A549 (cell line): ENCODE data around the gene NCEH1.

Source experiments
- CTCF ChIP-seq: fragments of >200 bp; sonication (Bioruptor Twin); formaldehyde crosslinking; IDR thresholded peaks from 3 replicates; pipeline ENCODE4 v1.5.1; 2016
- E2F6 ChIP-seq: IDR thresholded peaks from 2 replicates; pipeline ENCODE4 v1.6.1; 2012; ENCODE audit warnings: low read depth, borderline replicate concordance
- EP300 ChIP-seq, 2 experiments: fragments of >200 bp; sonication (Bioruptor Twin); formaldehyde crosslinking; IDR thresholded peaks; 2 replicates in 1 of 2; 3 replicates in 1 of 2; pipeline ENCODE4 v1.6.1; 2016 to 2017
- JUN ChIP-seq, 2 experiments: fragments of >200 bp; sonication (Bioruptor Twin); formaldehyde crosslinking; IDR thresholded peaks; 2 replicates in 1 of 2; 3 replicates in 1 of 2; pipeline ENCODE4 v1.6.1; 2016 to 2017
- KDM5A ChIP-seq: fragments of 200-600 bp; sonication (generic); IDR thresholded peaks from 2 replicates; pipeline ENCODE4 v1.6.1; 2016; ENCODE audit warnings: antibody characterized with exemption, mild to moderate bottlenecking
- MAX ChIP-seq: IDR thresholded peaks from 2 replicates; pipeline ENCODE4 v1.6.1; 2012
- POLR2A ChIP-seq: IDR thresholded peaks from 2 replicates; pipeline ENCODE4 v1.6.1; 2012; ENCODE audit warnings: mild to moderate bottlenecking, low read length
- RAD21 ChIP-seq, 2 experiments: fragments of >200 bp in 1 of 2; sonication (Bioruptor Twin) in 1 of 2; formaldehyde crosslinking in 1 of 2; IDR thresholded peaks in 1 of 2; conservative IDR thresholded peaks in 1 of 2; 2 replicates in 1 of 2; 3 replicates in 1 of 2; pipeline ENCODE4 v1.6.1; 2012 to 2018; ENCODE audit warnings: inconsistent platforms in 1 of 2
- REST ChIP-seq: fragments of 200-600 bp; sonication (generic); IDR thresholded peaks from 2 replicates; pipeline ENCODE4 v1.6.1; 2016; ENCODE audit warnings: antibody characterized with exemption, mild to moderate bottlenecking, moderate library complexity
- SMC3 ChIP-seq: fragments of >200 bp; sonication (Bioruptor Twin); formaldehyde crosslinking; IDR thresholded peaks from 3 replicates; pipeline ENCODE4 v1.6.1; 2018; ENCODE audit warnings: inconsistent platforms
- SREBF2 ChIP-seq: fragments of 450-650 bp; IDR thresholded peaks from 2 replicates; pipeline ENCODE4 v1.6.1; 2014; ENCODE audit warnings: mild to moderate bottlenecking, moderate library complexity
- ZSCAN20 ChIP-seq: fragments of 250-450 bp; sonication (Bioruptor Pico); IDR thresholded peaks from 2 replicates; pipeline ENCODE4 v1.8.0; 2022; ENCODE audit warnings: mild to moderate bottlenecking, moderate library complexity

GRCh38 chr3:172656602-172657001 lies 54.3 kb downstream of the NCEH1 start:
- TF ChIP-seq EP300 (IDR thresholded peaks at IDR 0.05) (no peak), CTCF (no peak), E2F6 (no peak), SMC3 (no peak), ZSCAN20 (CRISPR knock-in tag) (no peak), JUN (IDR thresholded peaks at IDR 0.05) (no peak), POLR2A (no peak), REST (no peak), RAD21 (conservative IDR thresholded peaks at IDR 0.05 in 1 of 2, IDR thresholded peaks at IDR 0.05 in 1 of 2) (no peak), SREBF2 (no peak), MAX (no peak), KDM5A (no peak)
